Aorta (tissue), 5 donors: ENCODE data around the gene DUSP16. TPM values are rescaled to one million over a fixed set of nuclear protein-coding genes. Genes with fewer than 3 reads are reported as not detected.

Experiments used
- ATAC-seq: fragments of 200-7000 bp; cut with Tn5 transposase; one replicate; pipeline ENCODE4 v1.9.1; 2022; ENCODE audit warnings: moderate library complexity; ENCODE audit not compliant: low FRiP score
- DNase-seq, 2 donors: peaks; one replicate each; pipeline ENCODE4 v3.0.0-alpha.2; 2020
- H3K27ac ChIP-seq, 2 donors: one replicate each; pipeline ENCODE4 v1.5.1; 2013; ENCODE audit warnings: low read length in 2 of 2, mild to moderate bottlenecking in 2 of 2, moderate library complexity in 2 of 2, control low read depth in 1 of 2, inconsistent platforms in 1 of 2, low read depth in 1 of 2
- H3K27me3 ChIP-seq, 2 donors: one replicate each; pipeline ENCODE4 v1.6.1; 2013; ENCODE audit warnings: control low read depth in 1 of 2, low read length in 1 of 2, mild to moderate bottlenecking in 1 of 2, moderate library complexity in 1 of 2; ENCODE audit not compliant: insufficient read depth in 2 of 2, control insufficient read depth in 1 of 2
- H3K36me3 ChIP-seq, 2 donors: one replicate each; pipeline ENCODE4 v1.6.1; 2013; ENCODE audit warnings: control low read depth in 1 of 2, low read length in 1 of 2, mild to moderate bottlenecking in 1 of 2; ENCODE audit not compliant: insufficient read depth in 2 of 2, control insufficient read depth in 1 of 2
- H3K4me1 ChIP-seq, 2 donors: one replicate each; pipeline ENCODE4 v1.6.1; 2013; ENCODE audit warnings: low read length in 2 of 2, control low read depth in 1 of 2, mild to moderate bottlenecking in 1 of 2, moderate library complexity in 1 of 2; ENCODE audit not compliant: insufficient read depth in 2 of 2, control insufficient read depth in 1 of 2
- H3K4me3 ChIP-seq, 2 donors: one replicate each; pipeline ENCODE4 v1.5.1; 2013; ENCODE audit warnings: low read length in 2 of 2, control low read depth in 1 of 2, mild to moderate bottlenecking in 1 of 2
- H3K9me3 ChIP-seq: one replicate; pipeline ENCODE4 v1.6.1; 2013; ENCODE audit warnings: mild to moderate bottlenecking, low read length; ENCODE audit not compliant: control insufficient read depth
- WGBS, 2 donors: extraction: QIAGEN DNeasy Blood & Tissue Kit; methylation state at CpG; one replicate each; pipeline ENCODE4 v1.1.7; 2013; 5-methylcytosine and 5-hydroxymethylcytosine counted together
- intact Hi-C, 2 donors: fragments of 100-400 bp; cut with DNase I; formaldehyde crosslinking; loops; one replicate each; pipeline versions ENCODE4 v1.14.2 to v1.15.0; 2022
- long read RNA-seq, 2 donors: library from polyadenylated mRNA; unstranded; transcript quantifications; one replicate each; pipeline ENCODE4 v2.0.0, GENCODE V29; 2020 to 2021
- polyA plus RNA-seq, 2 donors: library from polyadenylated mRNA; stranded (reverse); fragments of 200-250 nt; gene quantifications; one replicate each; pipeline ENCODE4 v1.2.3, GENCODE V29; 2013
- total RNA-seq, 2 donors: library from RNA; stranded (reverse); fragmentation: NEBNext Ultra II Directional; extraction: Animal tissue kit (Norgen Biotek cat#: 25700); gene quantifications; one replicate each; pipeline ENCODE4 v1.2.1, GENCODE V29; 2021
- donor health status: healthy with polysubstance abuse.
- donor health status: Bipolar disorder and iron deficiency.
- donor health status: DM: no; HTN: no; CAD: no.
- donor health status: DM: no; HTN: no; CAD: no.
- donor health status: DM: yes; HTN: yes; CAD: no.

DUSP16 gene
- total RNA-seq, result 10 to 100 TPM; 22.0 to 27.4 TPM
- polyA plus RNA-seq, result 10 to 100 TPM in 1 of 2 donors, 1 to 10 TPM in 1; 3.1 to 13.1 TPM
- long read RNA-seq, donor 1, full-length matches to known transcripts, result 2 of 20 reads
- long read RNA-seq, donor 1, partial matches to known transcripts, result 1 of 20 reads
- long read RNA-seq, donor 1, other reads (novel, unspliced or antisense), result 17 of 20 reads
- long read RNA-seq, donor 2, full-length matches to known transcripts, result 1 of 27 reads
- long read RNA-seq, donor 2, partial matches to known transcripts, result 2 of 27 reads
- long read RNA-seq, donor 2, other reads (novel, unspliced or antisense), result 24 of 27 reads

GRCh38 chr12:12562585-12563261, at the start of gene DUSP16:
TSS of gene DUSP16 (minus strand) at chr12:12562863. CDS start at chr12:12521098, 41,765 bp downstream.
- intact Hi-C loops, result loop anchor here (5.0 to 10.0 kb wide), 5 partner anchors 55 to 142 kb away; partner anchors contain the start of gene GPR19 (in 1 of the 2)
- Histone ChIP-seq H3K4me3 (peak within 1 kb of the TSS; percentile 70 to 100), H3K4me1 (peaks cover 1 to 3% of the 10 kb centered on the region in 2 donors), H3K36me3 (no peaks in the 10 kb centered on the region), H3K27me3 (no peaks in the 10 kb centered on the region), H3K9me3 (no peaks in the 10 kb centered on the region), H3K27ac (peak within 1 kb of the TSS; percentile 99 to 100)
- DNase-seq (peak; percentile 96 to 97), ATAC-seq (peak; percentile 96)
- WGBS, 2 donors, result 1% methylated on average over 39 to 59 of the region's 59 CpGs

- ATAC-seq (peak; percentile 54), DNase-seq (no peak)
- Histone ChIP-seq H3K27ac (peak overlapping the region in 1 of 2 donors; percentile 58), H3K4me1 (peaks cover 0 to 3% of the 10 kb centered on the region in 2 donors), H3K9me3 (no peaks in the 10 kb centered on the region), H3K36me3 (no peaks in the 10 kb centered on the region), H3K27me3 (no peaks in the 10 kb centered on the region), H3K4me3 (peak overlapping the region; percentile 42 to 68)
- WGBS, 2 donors, result 0% methylated on average over 7 of the region's 7 CpGs
- intact Hi-C loops, result no loop called here
Measured at GRCh38 chr12:12612358-12612757, 49.7 kb upstream of the DUSP16 start.

- peak within 1 kb of the TSS; percentile 5 to 58 for H3K27ac ChIP-seq
- no peaks in the 10 kb centered on the region for H3K36me3 ChIP-seq
- 1% methylated on average over 44 to 51 of the region's 51 CpGs for WGBS, 2 donors
- DNase-seq (peak; percentile 96 to 97), ATAC-seq (peak; percentile 97)
- H3K4me1 ChIP-seq, result peaks cover 0 to 3% of the 10 kb centered on the region in 2 donors
- H3K27me3 ChIP-seq, result no peaks in the 10 kb centered on the region
- H3K9me3 ChIP-seq, result no peaks in the 10 kb centered on the region
- intact Hi-C loops, result no loop called here
- H3K4me3 ChIP-seq, result peak within 1 kb of the TSS; percentile 42 to 68
Measured at GRCh38 chr12:12611512-12612306, 49.0 kb upstream of the DUSP16 start, which contains the start of gene CREBL2. TSS of gene CREBL2 (plus strand) at chr12:12611876. CDS start at chr12:12612173, 297 bp downstream.

GRCh38 chr12:12610711-12611110, 48.0 kb upstream of the DUSP16 start:
- intact Hi-C loops, result no loop called here
- Histone ChIP-seq H3K27ac (peak overlapping the region in 1 of 2 donors; percentile 53), H3K9me3 (no peaks in the 10 kb centered on the region), H3K27me3 (no peaks in the 10 kb centered on the region), H3K4me1 (peaks cover 0 to 3% of the 10 kb centered on the region in 2 donors), H3K4me3 (no peak overlapping the region), H3K36me3 (no peaks in the 10 kb centered on the region)
- 94% methylated on average over 4 of the region's 4 CpGs for WGBS, 2 donors
- ATAC-seq, result no peak
- no peak for DNase-seq

GRCh38 chr12:12609692-12610091, 47.0 kb upstream of the DUSP16 start:
- intact Hi-C loops, result no loop called here
- Histone ChIP-seq H3K4me1 (peaks cover 0 to 3% of the 10 kb centered on the region in 2 donors), H3K4me3 (no peak overlapping the region), H3K27me3 (no peaks in the 10 kb centered on the region), H3K27ac (no peak overlapping the region), H3K9me3 (no peaks in the 10 kb centered on the region), H3K36me3 (no peaks in the 10 kb centered on the region)
- DNase-seq (no peak), ATAC-seq (no peak)
- 94 to 100% methylated on average over 1 to 3 of the region's 3 CpGs for WGBS, 2 donors

GRCh38 chr12:12608557-12608957, 45.9 kb upstream of the DUSP16 start:
- H3K4me1 ChIP-seq, result peaks cover 0 to 3% of the 10 kb centered on the region in 2 donors
- no peak overlapping the region for H3K27ac ChIP-seq
- no peaks in the 10 kb centered on the region for H3K36me3 ChIP-seq
- 54 to 59% methylated on average over 1 of the region's 1 CpG for WGBS, 2 donors
- intact Hi-C loops, result no loop called here
- ATAC-seq (no peak), DNase-seq (no peak)
- H3K9me3 ChIP-seq, result no peaks in the 10 kb centered on the region
- H3K4me3 ChIP-seq, result no peak overlapping the region
- no peaks in the 10 kb centered on the region for H3K27me3 ChIP-seq

- H3K27ac ChIP-seq, result no peak overlapping the region
- no peaks in the 10 kb centered on the region for H3K9me3 ChIP-seq
- WGBS, 2 donors, result 38 to 45% methylated on average over 7 of the region's 7 CpGs
- H3K27me3 ChIP-seq, result no peaks in the 10 kb centered on the region
- DNase-seq, result no peak
- ATAC-seq, result no peak
- intact Hi-C loops, result no loop called here
- H3K36me3 ChIP-seq, result no peaks in the 10 kb centered on the region
- H3K4me3 ChIP-seq, result no peak overlapping the region
- no peaks in the 10 kb centered on the region for H3K4me1 ChIP-seq
Measured at GRCh38 chr12:12606781-12607589, 44.3 kb upstream of the DUSP16 start.

GRCh38 chr12:12604740-12605139, 42.1 kb upstream of the DUSP16 start:
- no peak overlapping the region for H3K4me3 ChIP-seq
- ATAC-seq (no peak), DNase-seq (no peak)
- no peaks in the 10 kb centered on the region for H3K27me3 ChIP-seq
- H3K4me1 ChIP-seq, result no peaks in the 10 kb centered on the region
- no peaks in the 10 kb centered on the region for H3K9me3 ChIP-seq
- H3K36me3 ChIP-seq, result no peaks in the 10 kb centered on the region
- intact Hi-C loops, result no loop called here
- WGBS, 2 donors, result 71 to 73% methylated on average over 5 of the region's 5 CpGs
- H3K27ac ChIP-seq, result no peak overlapping the region
